ENCODE data around the gene HCFC1R1.
"Not testable (repeated sequence)": the region's sequence is repeated elsewhere in the genome, so short reads cannot be mapped to it uniquely, and the experiment has no call there.

- not testable (repeated sequence) for TF ChIP-seq TAF1, POLR2AphosphoS5 (IDR thresholded peaks at IDR 0.05; ENCODE audit: low read depth, low read length)
Measured at GRCh38 chr16:3052571-3053329, 29.0 kb upstream of the HCFC1R1 start.

All from GM12891 (cell line).